ENCODE measurements around the gene CNTN5. TPM values are rescaled to one million over a fixed set of nuclear protein-coding genes. Genes with fewer than 3 reads are reported as not detected.
"Not testable (repeated sequence)": the region's sequence is repeated elsewhere in the genome, so short reads cannot be mapped to it uniquely, and the experiment has no call there.

Gene CNTN5
- polyA plus RNA-seq, 2 donors: not detected

DNA sequence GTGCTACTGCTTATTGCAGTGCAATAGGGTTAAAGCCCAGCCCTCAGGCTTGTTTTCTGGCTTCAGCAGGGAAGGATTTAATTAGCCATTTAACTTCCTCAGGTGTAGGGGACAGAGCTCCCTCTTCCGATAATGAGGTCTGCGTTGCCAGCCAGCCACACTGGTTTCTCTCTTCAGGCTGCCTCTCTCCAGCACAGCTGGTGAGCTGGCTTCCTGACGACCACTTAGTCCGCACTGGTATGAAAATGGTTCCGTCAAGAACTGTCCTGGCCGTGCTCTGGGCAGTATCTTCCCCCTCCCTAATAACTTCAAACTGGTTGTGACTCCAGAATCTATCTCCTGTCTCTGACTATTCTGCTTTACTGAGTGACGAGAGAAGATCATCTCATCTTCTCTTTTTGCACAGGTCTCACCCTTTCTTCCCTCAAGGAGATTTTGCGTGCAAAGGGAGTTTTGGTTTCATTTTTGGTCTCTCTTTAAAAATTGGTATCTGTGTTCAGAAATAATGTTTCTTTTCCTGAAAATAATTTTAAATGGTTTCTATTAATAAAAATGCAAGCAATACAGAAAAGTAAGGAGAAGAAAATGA is 49.2 kb downstream of the CNTN5 start:
- no peaks in the 10 kb centered on the region for H3K9me3 ChIP-seq (ENCODE audit: control insufficient read depth in 2 of 2, insufficient read depth in 1 of 2, low read depth in 1 of 2, low read length in 1 of 2)
- H3K36me3 ChIP-seq (ENCODE audit: control insufficient read depth in 2 of 2, insufficient read depth in 2 of 2, low read length in 1 of 2): no peaks in the 10 kb centered on the region
- H3K27me3 ChIP-seq (ENCODE audit: control insufficient read depth in 1 of 2, insufficient read depth in 2 of 2, low read length in 2 of 2): no peaks in the 10 kb centered on the region
- H3K27ac ChIP-seq (ENCODE audit: low read depth in 2 of 2, low read length in 1 of 2): no peak overlapping the region
- WGBS, 2 donors: 11 to 16% methylated on average over 8 of the region's 8 CpGs
- H3K4me3 ChIP-seq (ENCODE audit: low read depth in 1 of 2, low read length in 2 of 2): peak overlapping the region; percentile 21 to 40
- no peaks in the 10 kb centered on the region for H3K4me1 ChIP-seq (ENCODE audit: control insufficient read depth in 2 of 2, insufficient read depth in 2 of 2, low read length in 1 of 2)

DNA sequence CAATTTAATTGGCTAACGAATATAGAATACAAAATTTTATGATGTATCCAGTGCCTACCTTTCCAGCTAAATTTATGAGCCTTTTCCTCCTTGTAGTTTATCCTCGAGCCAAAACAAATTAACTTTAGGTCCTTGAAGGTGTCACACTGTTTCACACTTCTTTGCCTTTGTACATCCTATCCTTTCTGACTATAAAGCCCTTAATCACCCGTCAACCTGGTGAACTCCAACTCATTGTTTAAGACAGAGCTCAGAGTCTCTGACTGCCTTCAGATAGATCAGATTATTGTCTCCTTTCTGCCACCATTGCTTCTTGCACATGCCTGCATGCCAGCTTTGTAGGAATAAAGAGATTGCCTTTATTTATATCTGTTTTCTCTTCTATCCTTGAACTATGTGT is 58.8 kb downstream of the CNTN5 start:
- Histone ChIP-seq H3K4me1 (ENCODE audit: control insufficient read depth in 2 of 2, insufficient read depth in 2 of 2, low read length in 1 of 2) (no peaks in the 10 kb centered on the region), H3K4me3 (ENCODE audit: low read depth in 1 of 2, low read length in 2 of 2) (no peak overlapping the region), H3K9me3 (ENCODE audit: control insufficient read depth in 2 of 2, insufficient read depth in 1 of 2, low read depth in 1 of 2, low read length in 1 of 2) (no peaks in the 10 kb centered on the region), H3K27me3 (ENCODE audit: control insufficient read depth in 1 of 2, insufficient read depth in 2 of 2, low read length in 2 of 2) (no peaks in the 10 kb centered on the region), H3K36me3 (ENCODE audit: control insufficient read depth in 2 of 2, insufficient read depth in 2 of 2, low read length in 1 of 2) (no peaks in the 10 kb centered on the region), H3K27ac (ENCODE audit: low read depth in 2 of 2, low read length in 1 of 2) (no peak overlapping the region)
- 44 to 45% methylated on average over 3 of the region's 3 CpGs for WGBS, 2 donors

DNA sequence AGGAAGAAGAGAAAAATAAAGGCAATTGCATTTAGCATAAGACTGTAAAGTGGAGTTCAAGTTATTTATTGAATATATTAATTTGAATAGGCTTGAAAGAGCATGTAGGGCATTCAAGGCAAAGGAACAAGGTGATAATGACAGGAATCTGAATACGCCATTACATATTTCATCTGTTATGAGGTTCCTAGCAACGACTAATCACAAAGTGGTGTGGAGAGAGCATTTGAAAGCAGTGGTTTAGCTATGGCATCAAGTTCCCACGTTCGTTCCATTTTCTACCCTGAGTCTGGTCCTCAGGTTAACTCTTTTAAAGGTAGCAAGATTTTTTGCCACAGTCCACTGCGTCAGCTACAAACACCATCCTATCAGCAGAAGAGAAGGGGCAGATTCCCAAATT is 59.4 kb downstream of the CNTN5 start:
- Histone ChIP-seq H3K9me3 (ENCODE audit: control insufficient read depth in 2 of 2, insufficient read depth in 1 of 2, low read depth in 1 of 2, low read length in 1 of 2) (no peaks in the 10 kb centered on the region), H3K27ac (ENCODE audit: low read depth in 2 of 2, low read length in 1 of 2) (no peak overlapping the region), H3K4me1 (ENCODE audit: control insufficient read depth in 2 of 2, insufficient read depth in 2 of 2, low read length in 1 of 2) (no peaks in the 10 kb centered on the region), H3K36me3 (ENCODE audit: control insufficient read depth in 2 of 2, insufficient read depth in 2 of 2, low read length in 1 of 2) (no peaks in the 10 kb centered on the region), H3K4me3 (ENCODE audit: low read depth in 1 of 2, low read length in 2 of 2) (no peak overlapping the region), H3K27me3 (ENCODE audit: control insufficient read depth in 1 of 2, insufficient read depth in 2 of 2, low read length in 2 of 2) (no peaks in the 10 kb centered on the region)
- 77 to 83% methylated on average over 5 of the region's 5 CpGs for WGBS, 2 donors

DNA sequence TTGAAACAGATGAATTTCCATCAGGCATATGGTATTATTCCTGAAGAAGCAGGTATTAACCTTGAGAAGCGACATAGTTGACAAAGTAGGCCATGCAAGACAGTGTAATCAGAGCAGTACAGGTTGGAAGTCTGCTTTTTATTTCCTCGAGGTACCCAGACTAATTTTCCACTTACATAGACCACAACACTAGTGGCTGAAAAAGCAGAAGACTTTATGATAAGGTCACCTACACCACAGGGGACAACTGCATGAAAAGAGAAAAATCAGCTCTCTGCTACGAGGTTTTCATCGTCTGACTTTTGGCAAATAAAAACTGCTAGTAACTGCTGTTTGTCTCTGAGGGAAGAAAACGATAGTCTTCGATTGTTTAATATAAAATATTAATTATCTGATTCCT is 77.5 kb downstream of the CNTN5 start:
- no peak overlapping the region for H3K27ac ChIP-seq (ENCODE audit: low read depth in 2 of 2, low read length in 1 of 2)
- no peaks in the 10 kb centered on the region for H3K4me1 ChIP-seq (ENCODE audit: control insufficient read depth in 2 of 2, insufficient read depth in 2 of 2, low read length in 1 of 2)
- H3K36me3 ChIP-seq (ENCODE audit: control insufficient read depth in 2 of 2, insufficient read depth in 2 of 2, low read length in 1 of 2): no peaks in the 10 kb centered on the region
- no peak overlapping the region for H3K4me3 ChIP-seq (ENCODE audit: low read depth in 1 of 2, low read length in 2 of 2)
- H3K9me3 ChIP-seq (ENCODE audit: control insufficient read depth in 2 of 2, insufficient read depth in 1 of 2, low read depth in 1 of 2, low read length in 1 of 2): peaks cover 2 to 4% of the 10 kb centered on the region in 2 donors
- no peaks in the 10 kb centered on the region for H3K27me3 ChIP-seq (ENCODE audit: control insufficient read depth in 1 of 2, insufficient read depth in 2 of 2, low read length in 2 of 2)
- WGBS, 2 donors: 71 to 74% methylated on average over 6 of the region's 6 CpGs

DNA sequence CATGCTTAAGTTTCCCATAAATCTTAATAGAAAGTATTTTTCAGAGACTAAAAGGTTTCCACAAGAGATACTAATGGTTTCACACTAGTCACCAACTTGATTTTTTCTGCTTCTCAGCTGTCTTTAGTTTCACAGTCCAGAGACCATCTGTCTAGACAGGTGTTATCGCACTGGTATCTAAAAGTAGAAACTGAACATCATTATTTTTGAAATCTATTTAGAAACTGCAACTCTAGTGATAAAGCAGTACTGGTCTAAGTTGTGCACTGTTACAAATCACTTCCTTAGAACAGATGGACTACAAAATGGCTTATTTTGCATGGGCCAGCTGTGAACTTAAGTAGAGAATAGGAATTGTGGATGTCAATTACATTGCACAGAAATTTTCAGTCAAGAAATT is 78.0 kb downstream of the CNTN5 start:
- no peaks in the 10 kb centered on the region for H3K4me1 ChIP-seq (ENCODE audit: control insufficient read depth in 2 of 2, insufficient read depth in 2 of 2, low read length in 1 of 2)
- peaks cover 2 to 4% of the 10 kb centered on the region in 2 donors for H3K9me3 ChIP-seq (ENCODE audit: control insufficient read depth in 2 of 2, insufficient read depth in 1 of 2, low read depth in 1 of 2, low read length in 1 of 2)
- WGBS, 2 donors: 85 to 88% methylated on average over 1 of the region's 1 CpG
- no peaks in the 10 kb centered on the region for H3K36me3 ChIP-seq (ENCODE audit: control insufficient read depth in 2 of 2, insufficient read depth in 2 of 2, low read length in 1 of 2)
- H3K27ac ChIP-seq (ENCODE audit: low read depth in 2 of 2, low read length in 1 of 2): no peak overlapping the region
- H3K4me3 ChIP-seq (ENCODE audit: low read depth in 1 of 2, low read length in 2 of 2): no peak overlapping the region
- no peaks in the 10 kb centered on the region for H3K27me3 ChIP-seq (ENCODE audit: control insufficient read depth in 1 of 2, insufficient read depth in 2 of 2, low read length in 2 of 2)

DNA sequence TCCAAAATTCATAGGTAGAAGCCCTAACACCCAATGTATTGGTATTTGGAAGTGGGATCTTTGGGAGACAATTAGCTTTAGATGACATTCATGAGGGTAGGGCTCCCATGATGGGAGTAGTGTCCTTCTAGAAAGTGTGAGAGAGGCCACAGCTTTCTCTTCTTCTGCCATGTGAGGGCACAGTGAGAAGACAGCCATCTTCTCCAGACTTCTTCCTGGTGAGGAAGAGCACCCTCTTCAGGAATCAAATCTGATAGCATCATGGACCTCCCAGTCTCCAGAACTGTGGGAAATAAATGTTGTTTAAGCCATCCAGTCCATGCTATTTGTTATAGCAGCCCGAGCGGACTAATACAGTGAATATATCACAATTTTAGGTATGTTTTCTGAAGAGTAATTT is 96.9 kb downstream of the CNTN5 start:
- Histone ChIP-seq H3K36me3 (ENCODE audit: control insufficient read depth in 2 of 2, insufficient read depth in 2 of 2, low read length in 1 of 2) (no peaks in the 10 kb centered on the region), H3K4me3 (ENCODE audit: low read depth in 1 of 2, low read length in 2 of 2) (no peak overlapping the region), H3K9me3 (ENCODE audit: control insufficient read depth in 2 of 2, insufficient read depth in 1 of 2, low read depth in 1 of 2, low read length in 1 of 2) (no peaks in the 10 kb centered on the region), H3K4me1 (ENCODE audit: control insufficient read depth in 2 of 2, insufficient read depth in 2 of 2, low read length in 1 of 2) (no peaks in the 10 kb centered on the region), H3K27ac (ENCODE audit: low read depth in 2 of 2, low read length in 1 of 2) (no peak overlapping the region), H3K27me3 (ENCODE audit: control insufficient read depth in 1 of 2, insufficient read depth in 2 of 2, low read length in 2 of 2) (no peaks in the 10 kb centered on the region)
- 89 to 94% methylated on average over 2 of the region's 2 CpGs for WGBS, 2 donors

DNA sequence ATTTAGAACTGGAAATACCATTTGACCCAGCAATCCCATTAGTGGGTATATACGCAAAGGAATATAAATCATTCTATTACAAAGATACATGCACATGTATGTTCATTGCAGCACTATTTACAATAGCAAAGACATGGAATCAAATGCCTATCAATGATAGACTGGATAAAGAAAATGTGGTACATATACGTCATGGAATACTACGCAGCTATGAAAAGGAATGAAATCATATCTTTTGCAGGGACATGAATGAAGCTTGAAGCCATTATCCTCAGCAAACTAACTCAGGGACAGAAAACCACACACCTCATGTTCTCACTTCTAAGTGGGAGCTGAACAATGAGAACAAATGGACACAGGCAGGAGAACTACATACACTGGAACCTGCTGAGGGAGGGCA is 113.1 kb downstream of the CNTN5 start:
- H3K4me3 ChIP-seq (ENCODE audit: low read depth in 1 of 2, low read length in 2 of 2); H3K27me3 ChIP-seq (ENCODE audit: control insufficient read depth in 1 of 2, insufficient read depth in 2 of 2, low read length in 2 of 2); H3K36me3 ChIP-seq (ENCODE audit: control insufficient read depth in 2 of 2, insufficient read depth in 2 of 2, low read length in 1 of 2); H3K27ac ChIP-seq (ENCODE audit: low read depth in 2 of 2, low read length in 1 of 2); H3K9me3 ChIP-seq (ENCODE audit: control insufficient read depth in 2 of 2, insufficient read depth in 1 of 2, low read depth in 1 of 2, low read length in 1 of 2); H3K4me1 ChIP-seq (ENCODE audit: control insufficient read depth in 2 of 2, insufficient read depth in 2 of 2, low read length in 1 of 2): not testable (repeated sequence)
- WGBS, 2 donors: 79 to 94% methylated on average over 3 of the region's 3 CpGs

DNA sequence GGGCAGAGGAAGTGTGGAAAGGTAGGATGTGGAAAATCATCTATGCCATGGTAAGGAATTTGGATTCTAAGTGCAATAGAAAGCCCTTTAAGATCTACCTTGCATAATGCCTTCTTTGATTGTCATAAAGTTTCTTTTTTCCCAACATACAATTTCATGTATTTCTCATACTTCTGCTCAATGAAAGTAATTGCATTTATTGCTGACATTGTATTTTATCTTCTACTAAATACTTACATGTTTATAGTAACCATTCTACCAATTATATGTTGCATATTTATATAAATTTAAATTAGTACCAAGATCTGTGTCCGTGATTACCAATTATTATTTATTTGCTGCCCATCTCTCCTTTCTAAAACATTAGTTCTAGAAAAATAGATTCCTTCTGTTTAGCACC is 114.8 kb downstream of the CNTN5 start:
- Histone ChIP-seq H3K4me1 (ENCODE audit: control insufficient read depth in 2 of 2, insufficient read depth in 2 of 2, low read length in 1 of 2) (no peaks in the 10 kb centered on the region), H3K27ac (ENCODE audit: low read depth in 2 of 2, low read length in 1 of 2) (no peak overlapping the region)
- 86 to 87% methylated on average over 1 of the region's 1 CpG for WGBS, 2 donors

DNA sequence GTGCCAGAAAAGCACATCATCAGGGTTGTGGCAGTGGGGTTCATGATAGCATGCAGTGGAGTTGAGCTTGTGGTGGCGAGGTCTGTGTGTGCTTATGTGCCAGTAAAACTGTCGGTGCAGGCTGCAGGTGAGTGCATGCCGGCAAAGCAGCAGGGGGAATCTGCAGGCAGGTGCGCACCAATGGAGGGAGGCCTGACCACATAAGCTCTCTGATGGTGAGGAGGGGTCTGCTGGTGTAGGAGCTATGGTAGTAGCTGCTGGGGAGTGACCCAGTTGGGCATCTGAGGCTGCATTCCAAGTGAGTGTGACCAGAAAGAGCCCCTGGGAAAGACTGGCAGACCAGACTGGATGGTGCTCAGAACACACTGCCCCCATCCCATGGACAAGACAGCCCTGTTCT is 121.5 kb downstream of the CNTN5 start:
- Histone ChIP-seq H3K9me3 (ENCODE audit: control insufficient read depth in 2 of 2, insufficient read depth in 1 of 2, low read depth in 1 of 2, low read length in 1 of 2) (peaks cover 0 to 3% of the 10 kb centered on the region in 2 donors), H3K27me3 (ENCODE audit: control insufficient read depth in 1 of 2, insufficient read depth in 2 of 2, low read length in 2 of 2) (no peaks in the 10 kb centered on the region), H3K4me1 (ENCODE audit: control insufficient read depth in 2 of 2, insufficient read depth in 2 of 2, low read length in 1 of 2) (no peaks in the 10 kb centered on the region), H3K36me3 (ENCODE audit: control insufficient read depth in 2 of 2, insufficient read depth in 2 of 2, low read length in 1 of 2) (no peaks in the 10 kb centered on the region), H3K4me3 (ENCODE audit: low read depth in 1 of 2, low read length in 2 of 2) (no peak overlapping the region), H3K27ac (ENCODE audit: low read depth in 2 of 2, low read length in 1 of 2) (no peak overlapping the region)
- WGBS, 2 donors: 67 to 85% methylated on average over 4 of the region's 4 CpGs

More for the DNA sequence above, 114.8 kb downstream of the CNTN5 start:
- H3K27me3 ChIP-seq (ENCODE audit: control insufficient read depth in 1 of 2, insufficient read depth in 2 of 2, low read length in 2 of 2): no peaks in the 10 kb centered on the region
- no peaks in the 10 kb centered on the region for H3K36me3 ChIP-seq (ENCODE audit: control insufficient read depth in 2 of 2, insufficient read depth in 2 of 2, low read length in 1 of 2)
- no peak overlapping the region for H3K4me3 ChIP-seq (ENCODE audit: low read depth in 1 of 2, low read length in 2 of 2)
- H3K9me3 ChIP-seq (ENCODE audit: control insufficient read depth in 2 of 2, insufficient read depth in 1 of 2, low read depth in 1 of 2, low read length in 1 of 2): no peaks in the 10 kb centered on the region

DNA sequence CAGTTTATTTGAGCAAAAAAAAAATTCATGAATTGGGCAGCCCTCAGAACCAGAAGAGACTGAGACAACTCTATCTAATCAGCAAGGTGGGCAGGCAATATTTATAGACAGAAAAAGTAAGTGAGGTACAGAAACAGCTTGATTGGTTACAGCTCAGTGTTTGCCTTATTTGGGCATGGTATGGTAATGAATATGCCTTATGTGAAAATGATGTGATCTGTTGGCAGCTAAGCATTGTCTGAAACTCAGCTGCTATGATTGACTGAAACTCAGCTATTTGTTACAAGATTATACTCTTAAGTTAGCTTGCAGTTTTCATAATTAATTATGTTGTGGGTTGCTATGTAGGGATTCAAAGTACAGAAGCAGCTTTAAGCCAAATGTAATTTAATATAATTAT is 127.6 kb downstream of the CNTN5 start:
- no peaks in the 10 kb centered on the region for H3K36me3 ChIP-seq (ENCODE audit: control insufficient read depth in 2 of 2, insufficient read depth in 2 of 2, low read length in 1 of 2)
- no peak overlapping the region for H3K4me3 ChIP-seq (ENCODE audit: low read depth in 1 of 2, low read length in 2 of 2)
- H3K27ac ChIP-seq (ENCODE audit: low read depth in 2 of 2, low read length in 1 of 2): no peak overlapping the region
- no peaks in the 10 kb centered on the region for H3K9me3 ChIP-seq (ENCODE audit: control insufficient read depth in 2 of 2, insufficient read depth in 1 of 2, low read depth in 1 of 2, low read length in 1 of 2)
- no peaks in the 10 kb centered on the region for H3K27me3 ChIP-seq (ENCODE audit: control insufficient read depth in 1 of 2, insufficient read depth in 2 of 2, low read length in 2 of 2)
- no peaks in the 10 kb centered on the region for H3K4me1 ChIP-seq (ENCODE audit: control insufficient read depth in 2 of 2, insufficient read depth in 2 of 2, low read length in 1 of 2)
